Osteoblast (primary cell): Measurements from ENCODE around the gene G6PD. TPM values are rescaled to one million over a fixed set of nuclear protein-coding genes. Genes with fewer than 3 reads are reported as not detected.

Experiments used
- DNase-seq: peaks from one replicate; pipeline ENCODE4 v3.0.0; 2011; ENCODE audit warnings: low spot score, mixed read lengths; ENCODE audit not compliant: insufficient read length; ENCODE audit errors: missing footprints
- H2AFZ ChIP-seq: 2 replicates; pipeline ENCODE4 v1.6.0; 2011; ENCODE audit warnings: mild to moderate bottlenecking, low read length
- H3K27ac ChIP-seq: 2 replicates; pipeline ENCODE4 v1.5.1; 2011; ENCODE audit warnings: mild to moderate bottlenecking, low read depth, low read length, moderate library complexity
- H3K27me3 ChIP-seq: 2 replicates; pipeline ENCODE4 v1.6.0; 2012; ENCODE audit warnings: mild to moderate bottlenecking, control low read depth, inconsistent platforms, low read length, moderate library complexity; ENCODE audit not compliant: insufficient read depth
- H3K36me3 ChIP-seq: 2 replicates; pipeline ENCODE4 v1.5.1; 2011; ENCODE audit warnings: mild to moderate bottlenecking, low read length, control low read depth, moderate library complexity; ENCODE audit not compliant: insufficient read depth
- H3K4me1 ChIP-seq: 2 replicates; pipeline ENCODE4 v1.5.1; 2011; ENCODE audit warnings: mild to moderate bottlenecking, low read length, control low read depth, moderate library complexity; ENCODE audit not compliant: insufficient read depth
- H3K4me2 ChIP-seq: 2 replicates; pipeline ENCODE4 v1.6.0; 2011; ENCODE audit warnings: mild to moderate bottlenecking, low read length; ENCODE audit not compliant: insufficient read depth
- H3K4me3 ChIP-seq: fragments of 200-600 bp; sonication (generic); 3 replicates; pipeline ENCODE4 v1.5.1; 2012; ENCODE audit warnings: mild to moderate bottlenecking, low read length, inconsistent platforms; ENCODE audit not compliant: insufficient read depth
- H3K79me2 ChIP-seq: 2 replicates; pipeline ENCODE4 v1.6.0; 2012; ENCODE audit warnings: mild to moderate bottlenecking, low read length, control low read depth, inconsistent platforms; ENCODE audit not compliant: insufficient read depth
- H3K9me3 ChIP-seq: 2 replicates; pipeline ENCODE4 v1.5.1; 2011; ENCODE audit warnings: low read depth, low read length, control low read depth
- H4K20me1 ChIP-seq: 2 replicates; pipeline ENCODE4 v1.6.0; 2012; ENCODE audit warnings: mild to moderate bottlenecking, low read length, control low read depth; ENCODE audit not compliant: insufficient read depth
- CTCF ChIP-seq: IDR thresholded peaks from 2 replicates; pipeline ENCODE4 v1.5.1; 2011; ENCODE audit warnings: mild to moderate bottlenecking, low read depth, low read length, moderate library complexity; ENCODE audit errors: extremely low read depth
- total RNA-seq: library from RNA; depleted of rRNA; stranded (reverse); fragments of >200 nt; gene quantifications from 2 replicates; pipeline ENCODE4 v1.2.3, GENCODE V29; 2012

The G6PD gene
- total RNA-seq, 1 donor = 88.7 TPM

- Histone ChIP-seq H4K20me1 (no peaks in the 10 kb centered on the region), H3K9me3 (no peaks in the 10 kb centered on the region), H3K36me3 (no peaks in the 10 kb centered on the region), H3K27me3 (no peaks in the 10 kb centered on the region), H3K27ac (no peak overlapping the region), H3K4me1 (peaks cover 5% of the 10 kb centered on the region), H3K79me2 (peaks cover 10% of the 10 kb centered on the region), H3K4me3 (no peak overlapping the region), H3K4me2 (no peak overlapping the region), H2AFZ (no peak overlapping the region)
- no peak for TF ChIP-seq CTCF
- peak; percentile 6 for DNase-seq
These were observed 33.6 kb downstream of the G6PD start for GRCh38 chrX:154512879-154513553.

- peak; percentile 19 for DNase-seq
- Histone ChIP-seq H3K9me3 (no peaks in the 10 kb centered on the region), H3K27me3 (no peaks in the 10 kb centered on the region), H2AFZ (no peak overlapping the region), H3K27ac (no peak overlapping the region), H3K36me3 (no peaks in the 10 kb centered on the region), H3K79me2 (peaks cover 10% of the 10 kb centered on the region), H3K4me3 (no peak overlapping the region), H4K20me1 (no peaks in the 10 kb centered on the region), H3K4me1 (peaks cover 5% of the 10 kb centered on the region), H3K4me2 (no peak overlapping the region)
- TF ChIP-seq CTCF = no peak
These were observed 34.9 kb downstream of the G6PD start for GRCh38 chrX:154511761-154512160.

GRCh38 chrX:154509455-154509854 lies 37.2 kb downstream of the G6PD start:
- no peak for TF ChIP-seq CTCF
- Histone ChIP-seq H3K27me3 (no peaks in the 10 kb centered on the region), H3K4me2 (no peak overlapping the region), H3K9me3 (no peaks in the 10 kb centered on the region), H3K36me3 (no peaks in the 10 kb centered on the region), H2AFZ (no peak overlapping the region), H3K4me3 (no peak overlapping the region), H3K27ac (no peak overlapping the region), H3K4me1 (no peaks in the 10 kb centered on the region), H4K20me1 (no peaks in the 10 kb centered on the region), H3K79me2 (peaks cover 2% of the 10 kb centered on the region)
- no peak for DNase-seq

GRCh38 chrX:154508384-154508745 lies 38.3 kb downstream of the G6PD start:
- Histone ChIP-seq H3K27ac (no peak overlapping the region), H3K36me3 (no peaks in the 10 kb centered on the region), H3K4me1 (no peaks in the 10 kb centered on the region), H3K4me3 (no peak overlapping the region), H3K4me2 (no peak overlapping the region), H3K9me3 (no peaks in the 10 kb centered on the region), H2AFZ (no peak overlapping the region), H3K79me2 (no peaks in the 10 kb centered on the region), H3K27me3 (no peaks in the 10 kb centered on the region), H4K20me1 (no peaks in the 10 kb centered on the region)
- peak; percentile 23 for DNase-seq
- TF ChIP-seq CTCF = no peak
